Upper lobe of right lung (tissue), 1 donor: ENCODE results near the gene ZFP36L2. TPM values are rescaled to one million over a fixed set of nuclear protein-coding genes. Genes with fewer than 3 reads are reported as not detected.

Source experiments
- ATAC-seq: fragments of 200-7000 bp; cut with Tn5 transposase; one replicate; pipeline ENCODE4 v1.9.1; 2020; ENCODE audit warnings: mild to moderate bottlenecking, moderate library complexity
- DNase-seq: peaks from one replicate; pipeline ENCODE4 v3.0.0-alpha.2; 2020
- H3K27ac ChIP-seq: fragments of 200-600 bp; one replicate; pipeline ENCODE4 v1.8.0; 2022
- H3K27me3 ChIP-seq: fragments of 200-600 bp; one replicate; pipeline ENCODE4 v1.8.0; 2022; ENCODE audit warnings: mild to moderate bottlenecking
- H3K36me3 ChIP-seq: fragments of 200-600 bp; one replicate; pipeline ENCODE4 v1.8.0; 2022
- H3K4me1 ChIP-seq: fragments of 200-600 bp; one replicate; pipeline ENCODE4 v1.8.0; 2022
- H3K4me3 ChIP-seq: fragments of 200-600 bp; one replicate; pipeline ENCODE4 v1.8.0; 2022; ENCODE audit warnings: mild to moderate bottlenecking
- H3K9me3 ChIP-seq: fragments of 200-600 bp; one replicate; pipeline ENCODE4 v1.8.0; 2022
- intact Hi-C: fragments of 100-400 bp; cut with DNase I; formaldehyde crosslinking; loops from one replicate; pipeline ENCODE4 v1.11.0; 2022
- total RNA-seq: library from RNA; stranded (reverse); fragmentation: NEBNext Ultra II Directional; extraction: Animal tissue kit (Norgen Biotek cat#: 25700); gene quantifications from one replicate; pipeline ENCODE4 v1.2.1, GENCODE V29; 2021
- TF ChIP-seq, protein P1 (sequence below): fragments of 200-600 bp; IDR thresholded peaks from one replicate; pipeline ENCODE4 v1.8.0; 2022; ENCODE audit warnings: antibody characterized with exemption
- donor health status: DM: no; HTN: yes; CAD: no; lungs with severe emphysema.

Gene ZFP36L2
- total RNA-seq, 1 donor from 2014 or later: 139 TPM

DNA sequence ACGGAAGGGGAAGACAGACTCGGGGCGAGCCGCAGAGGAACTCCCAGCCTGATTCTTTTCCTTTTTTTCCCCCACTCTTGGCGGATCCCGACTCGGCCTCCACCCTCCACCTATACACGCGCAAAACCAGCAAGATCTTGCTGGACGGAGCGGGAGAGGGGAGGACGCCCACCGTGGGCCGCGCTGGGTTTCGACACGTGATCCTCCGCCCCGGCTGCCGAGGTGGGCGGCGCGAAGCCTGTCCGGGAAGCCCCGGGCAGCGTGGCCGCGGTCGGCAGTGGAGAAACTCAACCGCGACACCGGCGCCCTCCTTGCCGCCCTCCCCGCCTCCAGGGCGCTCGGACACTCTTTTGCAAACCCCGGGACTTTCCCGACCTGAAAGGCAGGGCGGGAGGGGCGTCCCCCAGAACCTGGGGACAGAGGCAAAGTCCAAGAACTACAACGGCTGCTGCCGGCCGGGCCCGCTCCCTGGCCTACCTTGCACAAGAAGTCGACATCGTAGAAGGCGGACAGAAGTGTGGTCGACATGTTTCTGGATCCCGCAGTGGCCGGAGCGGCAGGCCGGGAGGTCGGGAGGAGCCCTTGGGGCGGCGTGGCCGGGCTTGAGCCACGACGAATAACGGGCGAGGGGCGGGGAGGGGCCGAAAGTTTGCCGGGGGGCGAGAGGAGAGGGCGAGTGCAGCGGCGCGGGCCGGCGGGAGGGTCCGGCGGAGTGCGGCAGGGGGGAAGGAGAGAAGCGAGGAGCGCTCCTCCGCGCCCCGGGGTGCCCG lies 433 bp downstream of the ZFP36L2 start:
- no peaks in the 10 kb centered on the region for H3K27me3 ChIP-seq
- H3K4me3 ChIP-seq: peak overlapping the region; percentile 82
- peaks cover 40% of the 10 kb centered on the region for H3K4me1 ChIP-seq
- DNase-seq (peak; percentile 92), ATAC-seq (peak; percentile 20)
- H3K9me3 ChIP-seq: no peaks in the 10 kb centered on the region
- peaks cover 53% of the 10 kb centered on the region for H3K36me3 ChIP-seq
- TF ChIP-seq, protein P1, sequence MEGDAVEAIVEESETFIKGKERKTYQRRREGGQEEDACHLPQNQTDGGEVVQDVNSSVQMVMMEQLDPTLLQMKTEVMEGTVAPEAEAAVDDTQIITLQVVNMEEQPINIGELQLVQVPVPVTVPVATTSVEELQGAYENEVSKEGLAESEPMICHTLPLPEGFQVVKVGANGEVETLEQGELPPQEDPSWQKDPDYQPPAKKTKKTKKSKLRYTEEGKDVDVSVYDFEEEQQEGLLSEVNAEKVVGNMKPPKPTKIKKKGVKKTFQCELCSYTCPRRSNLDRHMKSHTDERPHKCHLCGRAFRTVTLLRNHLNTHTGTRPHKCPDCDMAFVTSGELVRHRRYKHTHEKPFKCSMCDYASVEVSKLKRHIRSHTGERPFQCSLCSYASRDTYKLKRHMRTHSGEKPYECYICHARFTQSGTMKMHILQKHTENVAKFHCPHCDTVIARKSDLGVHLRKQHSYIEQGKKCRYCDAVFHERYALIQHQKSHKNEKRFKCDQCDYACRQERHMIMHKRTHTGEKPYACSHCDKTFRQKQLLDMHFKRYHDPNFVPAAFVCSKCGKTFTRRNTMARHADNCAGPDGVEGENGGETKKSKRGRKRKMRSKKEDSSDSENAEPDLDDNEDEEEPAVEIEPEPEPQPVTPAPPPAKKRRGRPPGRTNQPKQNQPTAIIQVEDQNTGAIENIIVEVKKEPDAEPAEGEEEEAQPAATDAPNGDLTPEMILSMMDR: no peak
- intact Hi-C loops: loop anchor here (5.0 to 10.0 kb wide), 3 partner anchors 91 to 279 kb away; no protein-coding TSS in a partner anchor
- H3K27ac ChIP-seq: peak overlapping the region; percentile 98

DNA sequence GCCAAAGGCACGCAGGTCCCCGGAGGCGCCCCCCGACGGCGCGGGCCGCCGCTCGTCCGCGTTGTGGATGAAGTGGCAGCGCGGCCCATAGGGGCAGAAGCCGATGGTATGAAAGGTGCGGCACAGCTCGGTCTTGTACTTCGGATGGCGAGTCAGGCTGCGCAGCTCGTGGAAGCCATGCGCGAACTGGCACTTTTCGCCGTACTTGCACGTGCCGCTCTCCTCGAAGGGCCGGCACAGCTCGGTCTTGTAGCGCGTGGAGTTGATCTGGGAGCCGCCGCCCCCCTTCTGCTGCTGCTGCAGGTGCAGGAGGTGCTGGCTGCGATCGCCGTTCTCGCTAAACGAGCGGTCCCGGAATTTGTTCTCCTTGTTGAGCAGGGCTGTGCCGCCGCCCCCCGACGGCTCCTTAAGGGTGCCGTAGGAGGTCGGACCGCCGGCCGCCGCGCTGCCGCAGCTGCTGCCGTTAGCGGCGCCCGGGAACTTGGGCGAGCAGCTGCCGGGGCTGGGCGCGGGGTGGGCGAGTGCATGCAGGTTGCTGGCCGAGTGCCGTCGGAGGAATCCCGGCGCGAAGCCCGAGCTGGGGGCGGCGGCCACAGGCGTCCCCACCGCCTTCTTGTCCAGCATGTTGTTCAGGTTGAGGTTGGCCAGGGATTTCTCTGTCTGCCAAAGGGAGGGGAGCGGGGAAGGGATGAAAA lies 1.2 kb downstream of the ZFP36L2 start:
- H3K27me3 ChIP-seq: no peaks in the 10 kb centered on the region
- intact Hi-C loops: loop anchor here (5.0 to 10.0 kb wide), 3 partner anchors 90 to 278 kb away; no protein-coding TSS in a partner anchor
- DNase-seq: peak; percentile 83
- peaks cover 46% of the 10 kb centered on the region for H3K36me3 ChIP-seq
- peak overlapping the region; percentile 82 for H3K4me3 ChIP-seq
- H3K27ac ChIP-seq: peak overlapping the region; percentile 98
- peaks cover 48% of the 10 kb centered on the region for H3K4me1 ChIP-seq
- TF ChIP-seq, protein P1: no peak
- no peak for ATAC-seq
- no peaks in the 10 kb centered on the region for H3K9me3 ChIP-seq

DNA sequence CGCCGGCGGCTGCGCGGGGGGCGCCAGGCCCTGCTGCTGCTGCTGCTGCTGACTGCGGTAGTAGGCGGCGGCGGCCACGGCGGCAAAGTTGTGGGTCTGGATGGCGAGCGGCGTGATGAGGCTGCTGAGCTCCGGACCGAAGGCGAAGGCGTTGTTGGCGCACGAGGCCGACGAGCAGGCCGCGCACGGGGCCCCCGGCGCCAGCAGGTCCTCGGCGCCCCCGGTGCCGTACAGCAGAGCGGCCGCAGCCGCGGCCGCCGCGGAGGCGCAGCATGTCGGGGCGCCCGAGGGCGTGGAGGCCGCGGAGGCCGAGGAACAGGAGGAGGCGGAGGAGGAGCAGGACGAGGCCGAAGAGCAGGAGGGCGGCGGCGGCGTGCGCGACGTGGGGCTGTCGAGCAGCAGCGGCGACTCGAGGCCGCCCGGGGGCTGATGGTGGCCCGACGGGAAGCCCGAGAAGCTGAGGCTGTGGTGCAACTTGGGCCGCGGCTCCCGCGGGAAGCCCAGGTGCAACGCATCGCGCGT lies 1.8 kb downstream of the ZFP36L2 start:
- H3K9me3 ChIP-seq: no peaks in the 10 kb centered on the region
- H3K4me1 ChIP-seq: peaks cover 51% of the 10 kb centered on the region
- H3K36me3 ChIP-seq: peaks cover 43% of the 10 kb centered on the region
- no peaks in the 10 kb centered on the region for H3K27me3 ChIP-seq
- DNase-seq (peak; percentile 75), ATAC-seq (no peak)
- TF ChIP-seq, protein P1: no peak
- intact Hi-C loops: loop anchor here (5.0 to 10.0 kb wide), 3 partner anchors 90 to 277 kb away; no protein-coding TSS in a partner anchor
- peak overlapping the region; percentile 98 for H3K27ac ChIP-seq
- H3K4me3 ChIP-seq: peak overlapping the region; percentile 82

DNA sequence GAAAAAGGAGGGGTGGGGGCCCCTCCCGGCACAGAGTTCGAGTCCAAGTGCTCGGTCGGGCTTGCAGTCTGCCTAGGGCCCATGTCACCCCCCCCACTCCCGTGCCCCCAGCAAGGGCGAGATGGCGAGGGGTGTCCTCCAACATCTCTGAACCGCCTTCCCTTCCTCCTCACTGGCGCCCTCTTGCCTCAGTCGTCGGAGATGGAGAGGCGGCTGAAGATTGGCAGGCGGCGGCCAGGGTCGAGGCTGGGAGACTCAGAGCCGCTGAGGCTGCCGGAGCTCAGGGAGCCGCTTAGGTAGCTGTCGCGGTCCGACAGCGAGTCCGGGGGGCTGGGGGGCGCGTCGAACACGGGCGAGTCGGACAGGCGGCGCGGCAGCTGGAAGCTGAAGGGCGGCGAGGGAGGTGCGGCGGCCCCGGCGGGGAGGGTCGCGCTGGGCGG lies 2.3 kb downstream of the ZFP36L2 start:
- ATAC-seq (no peak), DNase-seq (peak; percentile 86)
- Histone ChIP-seq H3K4me1 (peaks cover 52% of the 10 kb centered on the region), H3K27ac (peak overlapping the region; percentile 98), H3K27me3 (no peaks in the 10 kb centered on the region), H3K9me3 (no peaks in the 10 kb centered on the region), H3K4me3 (peak overlapping the region; percentile 82), H3K36me3 (peaks cover 43% of the 10 kb centered on the region)
- intact Hi-C loops: loop anchor here (10.0 kb wide), 2 partner anchors 89 to 249 kb away; no protein-coding TSS in a partner anchor
- TF ChIP-seq, protein P1: peak; percentile 37

DNA sequence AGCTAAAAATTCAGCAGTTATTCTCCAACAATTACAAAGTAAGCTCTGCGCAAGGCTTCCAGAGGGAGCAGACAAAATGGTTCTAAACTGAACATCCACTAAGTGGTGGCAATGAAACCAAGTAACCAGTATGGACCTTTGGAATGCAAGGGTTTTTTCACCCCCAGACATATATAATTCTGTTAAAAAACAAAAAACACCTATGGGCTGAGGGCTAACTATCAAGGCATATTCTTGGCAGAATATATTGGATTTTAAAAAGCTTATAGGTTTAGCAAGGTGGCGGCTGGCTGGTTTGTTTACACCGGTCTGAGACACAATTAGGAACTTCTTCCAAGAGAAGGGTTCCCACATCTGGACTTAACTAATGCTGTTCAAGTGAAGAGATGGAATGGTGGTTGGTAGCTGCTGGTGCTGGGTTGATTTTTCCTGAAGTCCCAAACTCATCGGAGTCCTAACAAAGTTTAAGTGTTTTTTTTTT lies 2.8 kb downstream of the ZFP36L2 start:
- Histone ChIP-seq H3K9me3 (no peaks in the 10 kb centered on the region), H3K4me3 (peak overlapping the region; percentile 82), H3K27ac (peak overlapping the region; percentile 98), H3K4me1 (peaks cover 52% of the 10 kb centered on the region), H3K27me3 (no peaks in the 10 kb centered on the region), H3K36me3 (peaks cover 43% of the 10 kb centered on the region)
- intact Hi-C loops: loop anchor here (10.0 kb wide), 2 partner anchors 89 to 249 kb away; no protein-coding TSS in a partner anchor
- DNase-seq (no peak), ATAC-seq (no peak)
- TF ChIP-seq, protein P1: no peak
